ENCODE data around the gene ZSCAN1.

DNA sequence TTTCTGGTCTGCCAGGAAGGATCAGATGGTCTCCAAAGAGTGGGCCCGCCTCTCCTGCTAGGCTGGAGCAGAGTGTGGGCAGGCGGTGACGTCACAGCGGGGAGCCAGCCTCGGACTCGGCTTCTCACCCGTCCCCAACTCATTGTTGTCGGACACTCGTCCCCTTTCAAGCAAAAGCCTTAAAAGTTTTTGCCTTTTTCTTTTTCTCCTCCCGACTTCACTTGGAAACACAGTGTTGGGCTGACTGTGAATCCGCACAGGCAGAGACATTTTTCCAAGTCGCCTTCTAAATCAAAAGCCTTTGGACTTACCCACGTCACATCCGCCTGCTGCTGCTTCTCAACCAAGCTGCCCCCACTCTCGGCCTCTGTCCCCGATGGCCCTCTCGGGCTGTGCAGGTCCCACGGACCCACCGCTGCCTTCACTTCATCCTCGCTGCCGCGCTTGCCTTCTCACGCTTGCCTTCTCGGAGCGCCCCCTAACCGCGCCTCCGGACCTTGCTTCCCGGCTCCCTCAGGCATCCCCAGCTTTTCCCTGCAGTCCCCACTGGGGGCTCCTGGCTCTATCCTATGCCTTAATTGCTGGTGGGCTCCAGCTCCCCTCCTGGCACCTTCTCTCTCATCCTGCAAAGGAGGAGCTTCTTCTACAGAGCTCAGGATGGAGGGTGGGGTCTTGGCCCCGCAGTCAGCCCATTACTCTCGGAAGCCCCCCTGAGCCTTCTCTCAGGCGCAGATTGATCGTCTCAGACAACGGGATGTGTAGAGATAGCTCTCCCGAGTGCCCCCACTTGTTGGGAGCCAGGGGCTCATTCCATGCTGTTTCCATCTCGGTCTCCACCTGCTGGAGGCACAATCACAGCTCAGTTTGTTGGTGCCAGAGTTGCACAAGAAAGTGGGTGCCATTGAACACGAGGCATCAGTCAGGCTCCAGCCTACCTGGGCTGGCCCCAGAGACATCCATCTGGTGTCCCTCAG, 21.4 kb downstream of the ZSCAN1 start:
- TF ChIP-seq, protein P1, sequence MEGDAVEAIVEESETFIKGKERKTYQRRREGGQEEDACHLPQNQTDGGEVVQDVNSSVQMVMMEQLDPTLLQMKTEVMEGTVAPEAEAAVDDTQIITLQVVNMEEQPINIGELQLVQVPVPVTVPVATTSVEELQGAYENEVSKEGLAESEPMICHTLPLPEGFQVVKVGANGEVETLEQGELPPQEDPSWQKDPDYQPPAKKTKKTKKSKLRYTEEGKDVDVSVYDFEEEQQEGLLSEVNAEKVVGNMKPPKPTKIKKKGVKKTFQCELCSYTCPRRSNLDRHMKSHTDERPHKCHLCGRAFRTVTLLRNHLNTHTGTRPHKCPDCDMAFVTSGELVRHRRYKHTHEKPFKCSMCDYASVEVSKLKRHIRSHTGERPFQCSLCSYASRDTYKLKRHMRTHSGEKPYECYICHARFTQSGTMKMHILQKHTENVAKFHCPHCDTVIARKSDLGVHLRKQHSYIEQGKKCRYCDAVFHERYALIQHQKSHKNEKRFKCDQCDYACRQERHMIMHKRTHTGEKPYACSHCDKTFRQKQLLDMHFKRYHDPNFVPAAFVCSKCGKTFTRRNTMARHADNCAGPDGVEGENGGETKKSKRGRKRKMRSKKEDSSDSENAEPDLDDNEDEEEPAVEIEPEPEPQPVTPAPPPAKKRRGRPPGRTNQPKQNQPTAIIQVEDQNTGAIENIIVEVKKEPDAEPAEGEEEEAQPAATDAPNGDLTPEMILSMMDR (conservative IDR thresholded peaks at IDR 0.05; ENCODE audit: low read length) = no peak
- no peak for TF ChIP-seq EZH2phosphoT487 (IDR thresholded peaks at IDR 0.05; ENCODE audit: borderline replicate concordance)
